A673 (cell line): ENCODE measurements around the gene ITIH6. TPM values are rescaled to one million over a fixed set of nuclear protein-coding genes. Genes with fewer than 3 reads are reported as not detected.
"Not testable (repeated sequence)": the region's sequence is repeated elsewhere in the genome, so short reads cannot be mapped to it uniquely, and the experiment has no call there.

ENCODE experiments used
- BruUV-seq: library from RNA; stranded (reverse); fragments of 400-500 nt; replicated peaks from 2 replicates; lab custom pipeline; 2021; lab: Mats Ljungman, UMichigan
- CTCF ChIA-PET: fragments of 300-600 bp; sonication (Branson Sonifier 250); formaldehyde crosslinking; loops from one replicate; lab custom pipeline; 2022; ENCODE audit warnings: antibody characterized with exemption; lab: Charles Lee
- POLR2A ChIA-PET: fragments of 300-600 bp; sonication (Branson Sonifier 250); formaldehyde crosslinking; loops from one replicate; lab custom pipeline; 2022; ENCODE audit warnings: antibody characterized with exemption; ENCODE audit not compliant: low non-redundant PET; lab: Charles Lee
- DNase-seq: peaks from one replicate; pipeline ENCODE4 v3.0.0-alpha.2; 2015; ENCODE audit warnings: low spot score
- H3K27ac ChIP-seq: fragments of 200-600 bp; sonication (generic); 2 replicates; pipeline ENCODE4 v1.5.1; 2016; ENCODE audit warnings: mixed run types, low read depth, mild to moderate bottlenecking, mixed read lengths, antibody characterized with exemption, low read length; ENCODE audit not compliant: poor library complexity, severe bottlenecking
- H3K27me3 ChIP-seq: fragments of 200-600 bp; sonication (generic); replicated peaks from 2 replicates; pipeline ENCODE4 v1.6.1; 2017; ENCODE audit warnings: mixed run types, low read depth, mild to moderate bottlenecking, mixed read lengths, antibody characterized with exemption, low read length; ENCODE audit not compliant: insufficient read depth, poor library complexity
- H3K36me3 ChIP-seq: fragments of 200-600 bp; sonication (generic); 2 replicates; pipeline ENCODE4 v1.6.1; 2016; ENCODE audit warnings: mixed run types, mild to moderate bottlenecking, mixed read lengths, antibody characterized with exemption, low read length; ENCODE audit not compliant: insufficient read depth, poor library complexity, severe bottlenecking
- H3K4me1 ChIP-seq: fragments of 200-600 bp; sonication (generic); 2 replicates; pipeline ENCODE4 v1.6.1; 2017; ENCODE audit warnings: mixed run types, mild to moderate bottlenecking, mixed read lengths, antibody characterized with exemption, low read length; ENCODE audit not compliant: insufficient read depth, poor library complexity, severe bottlenecking
- H3K4me3 ChIP-seq: fragments of 200-600 bp; sonication (generic); 2 replicates; pipeline ENCODE4 v1.5.1; 2016; ENCODE audit warnings: low read depth, mixed run types, mild to moderate bottlenecking, mixed read lengths, low read length; ENCODE audit not compliant: poor library complexity, severe bottlenecking
- H3K9me3 ChIP-seq: fragments of 200-600 bp; sonication (generic); 2 replicates; pipeline ENCODE4 v1.6.1; 2016; ENCODE audit warnings: mixed run types, low read depth, mild to moderate bottlenecking, mixed read lengths, antibody characterized with exemption, low read length; ENCODE audit not compliant: poor library complexity, severe bottlenecking
- EZH2 ChIP-seq: fragments of 200-600 bp; sonication (generic); IDR thresholded peaks from 2 replicates; pipeline ENCODE4 v1.6.1; 2017; ENCODE audit warnings: borderline replicate concordance, low read depth, mild to moderate bottlenecking, mixed read lengths, antibody characterized with exemption, low read length; ENCODE audit not compliant: poor library complexity, severe bottlenecking
- intact Hi-C: fragments of 100-400 bp; cut with micrococcal nuclease; formaldehyde crosslinking; loops from one replicate; pipeline ENCODE4 v1.10.0; 2022; ENCODE audit not compliant: unreplicated experiment
- total RNA-seq: library from RNA; stranded (reverse); gene quantifications from 2 replicates; pipeline ENCODE4 v1.2.3, GENCODE V29; 2021
- TF ChIP-seq, protein P1 (sequence below): fragments of 300-800, 200-600 bp; sonication (generic); conservative IDR thresholded peaks from 2 replicates; pipeline ENCODE4 v1.5.1; 2017; ENCODE audit warnings: low read depth, mild to moderate bottlenecking, antibody characterized with exemption, low read length, moderate library complexity, mixed read lengths

ITIH6 gene
- total RNA-seq, 1 experiment from 2014 or later = not detected

- intact Hi-C loops = no loop called here
- H3K27me3 ChIP-seq = no peaks in the 10 kb centered on the region
- no peaks in the 10 kb centered on the region for H3K36me3 ChIP-seq
- no peaks in the 10 kb centered on the region for H3K9me3 ChIP-seq
- no peak overlapping the region for H3K27ac ChIP-seq
- CTCF ChIA-PET = no interaction called here
- DNase-seq = no peak
- H3K4me3 ChIP-seq = no peak overlapping the region
- POLR2A ChIA-PET = no interaction called here
- no peaks in the 10 kb centered on the region for H3K4me1 ChIP-seq
- BruUV-seq = no TSS peak
- TF ChIP-seq EZH2 = no peak
- TF ChIP-seq, protein P1, sequence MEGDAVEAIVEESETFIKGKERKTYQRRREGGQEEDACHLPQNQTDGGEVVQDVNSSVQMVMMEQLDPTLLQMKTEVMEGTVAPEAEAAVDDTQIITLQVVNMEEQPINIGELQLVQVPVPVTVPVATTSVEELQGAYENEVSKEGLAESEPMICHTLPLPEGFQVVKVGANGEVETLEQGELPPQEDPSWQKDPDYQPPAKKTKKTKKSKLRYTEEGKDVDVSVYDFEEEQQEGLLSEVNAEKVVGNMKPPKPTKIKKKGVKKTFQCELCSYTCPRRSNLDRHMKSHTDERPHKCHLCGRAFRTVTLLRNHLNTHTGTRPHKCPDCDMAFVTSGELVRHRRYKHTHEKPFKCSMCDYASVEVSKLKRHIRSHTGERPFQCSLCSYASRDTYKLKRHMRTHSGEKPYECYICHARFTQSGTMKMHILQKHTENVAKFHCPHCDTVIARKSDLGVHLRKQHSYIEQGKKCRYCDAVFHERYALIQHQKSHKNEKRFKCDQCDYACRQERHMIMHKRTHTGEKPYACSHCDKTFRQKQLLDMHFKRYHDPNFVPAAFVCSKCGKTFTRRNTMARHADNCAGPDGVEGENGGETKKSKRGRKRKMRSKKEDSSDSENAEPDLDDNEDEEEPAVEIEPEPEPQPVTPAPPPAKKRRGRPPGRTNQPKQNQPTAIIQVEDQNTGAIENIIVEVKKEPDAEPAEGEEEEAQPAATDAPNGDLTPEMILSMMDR = no peak
Measured at GRCh38 chrX:54747733-54748393, 50.2 kb downstream of the ITIH6 start.

GRCh38 chrX:54746928-54747327 is 51.1 kb downstream of the ITIH6 start:
- H3K27ac ChIP-seq = no peak overlapping the region
- DNase-seq = no peak
- TF ChIP-seq EZH2 = no peak
- TF ChIP-seq, protein P1 = no peak
- intact Hi-C loops = no loop called here
- ChIA-PET POLR2A (no interaction called here), CTCF (no interaction called here)
- H3K4me1 ChIP-seq = no peaks in the 10 kb centered on the region
- no TSS peak for BruUV-seq
- no peaks in the 10 kb centered on the region for H3K9me3 ChIP-seq
- H3K27me3 ChIP-seq = no peaks in the 10 kb centered on the region
- H3K4me3 ChIP-seq = no peak overlapping the region
- no peaks in the 10 kb centered on the region for H3K36me3 ChIP-seq

GRCh38 chrX:54745676-54746075 is 52.4 kb downstream of the ITIH6 start:
- H3K9me3 ChIP-seq = no peaks in the 10 kb centered on the region
- no peaks in the 10 kb centered on the region for H3K27me3 ChIP-seq
- H3K4me3 ChIP-seq = no peak overlapping the region
- intact Hi-C loops = no loop called here
- no peak for TF ChIP-seq EZH2
- TF ChIP-seq, protein P1 = no peak
- no TSS peak for BruUV-seq
- DNase-seq = no peak
- CTCF ChIA-PET = no interaction called here
- POLR2A ChIA-PET = no interaction called here
- no peaks in the 10 kb centered on the region for H3K4me1 ChIP-seq
- no peak overlapping the region for H3K27ac ChIP-seq
- no peaks in the 10 kb centered on the region for H3K36me3 ChIP-seq

GRCh38 chrX:54738567-54738966 is 59.5 kb downstream of the ITIH6 start:
- BruUV-seq, H3K27me3 ChIP-seq, intact Hi-C loops, H3K36me3 ChIP-seq, H3K27ac ChIP-seq, H3K9me3 ChIP-seq, H3K4me1 ChIP-seq, DNase-seq, H3K4me3 ChIP-seq, CTCF ChIA-PET, POLR2A ChIA-PET: not testable (repeated sequence)

DNA sequence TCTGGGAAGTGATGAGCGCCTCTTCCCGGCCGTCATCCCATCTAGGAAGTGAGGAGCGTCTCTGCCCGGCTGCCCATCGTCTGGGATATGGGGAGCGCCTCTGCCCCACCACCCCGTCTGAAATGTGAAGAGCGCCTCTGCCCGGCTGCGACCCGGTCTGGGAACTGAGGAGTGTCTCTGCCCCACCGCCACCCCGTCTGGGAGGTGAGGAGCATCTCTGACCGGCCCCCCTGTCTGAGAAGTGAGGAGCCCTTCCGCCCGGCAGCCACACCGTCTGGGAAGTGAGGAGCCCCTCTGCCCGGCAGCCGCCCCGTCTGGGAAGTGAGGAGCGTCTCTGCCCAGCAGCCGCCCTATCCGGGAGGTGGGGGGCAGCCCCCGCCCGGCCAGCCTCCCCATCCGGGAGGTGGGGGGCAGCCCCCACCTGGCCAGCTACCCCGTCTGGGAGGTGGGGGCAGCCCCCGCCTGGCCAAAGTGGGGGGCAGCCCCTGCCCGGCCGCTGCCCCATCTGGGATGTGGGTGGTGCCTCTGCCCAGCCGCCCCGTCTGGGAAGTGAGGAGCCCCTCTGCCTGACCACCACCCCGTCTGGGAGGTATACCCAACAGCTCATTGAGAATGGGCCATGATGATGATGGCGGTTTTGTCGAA is 61.6 kb downstream of the ITIH6 start:
- DNase-seq, BruUV-seq, POLR2A ChIA-PET, H3K27me3 ChIP-seq, CTCF ChIA-PET, intact Hi-C loops, H3K36me3 ChIP-seq, H3K4me1 ChIP-seq, H3K4me3 ChIP-seq, H3K9me3 ChIP-seq, H3K27ac ChIP-seq: not testable (repeated sequence)
